HUES48 (cell line): ENCODE measurements around the gene THAP6.

Source experiments
- H3K27ac ChIP-seq: one replicate; pipeline ENCODE4 v1.7.0; 2013; ENCODE audit warnings: low read depth, low read length, inconsistent platforms
- H3K27me3 ChIP-seq: 2 replicates; pipeline ENCODE4 v1.6.1; 2013; ENCODE audit warnings: mild to moderate bottlenecking, low read length; ENCODE audit not compliant: control insufficient read depth, insufficient read depth
- H3K36me3 ChIP-seq: 2 replicates; pipeline ENCODE4 v1.6.1; 2013; ENCODE audit warnings: low read length; ENCODE audit not compliant: control insufficient read depth, insufficient read depth
- H3K4me1 ChIP-seq: 2 replicates; pipeline ENCODE4 v1.6.1; 2013; ENCODE audit warnings: mild to moderate bottlenecking, low read length; ENCODE audit not compliant: control insufficient read depth, insufficient read depth
- H3K4me3 ChIP-seq: 2 replicates; pipeline ENCODE4 v1.5.1; 2013; ENCODE audit warnings: mild to moderate bottlenecking, low read depth, low read length
- H3K9ac ChIP-seq: 2 replicates; pipeline ENCODE4 v1.6.1; 2013; ENCODE audit warnings: mild to moderate bottlenecking, low read depth, low read length, moderate library complexity
- H3K9me3 ChIP-seq: 2 replicates; pipeline ENCODE4 v1.6.1; 2013; ENCODE audit warnings: low read length; ENCODE audit not compliant: control insufficient read depth, insufficient read depth

The THAP6 gene, protein sequence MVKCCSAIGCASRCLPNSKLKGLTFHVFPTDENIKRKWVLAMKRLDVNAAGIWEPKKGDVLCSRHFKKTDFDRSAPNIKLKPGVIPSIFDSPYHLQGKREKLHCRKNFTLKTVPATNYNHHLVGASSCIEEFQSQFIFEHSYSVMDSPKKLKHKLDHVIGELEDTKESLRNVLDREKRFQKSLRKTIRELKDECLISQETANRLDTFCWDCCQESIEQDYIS

DNA sequence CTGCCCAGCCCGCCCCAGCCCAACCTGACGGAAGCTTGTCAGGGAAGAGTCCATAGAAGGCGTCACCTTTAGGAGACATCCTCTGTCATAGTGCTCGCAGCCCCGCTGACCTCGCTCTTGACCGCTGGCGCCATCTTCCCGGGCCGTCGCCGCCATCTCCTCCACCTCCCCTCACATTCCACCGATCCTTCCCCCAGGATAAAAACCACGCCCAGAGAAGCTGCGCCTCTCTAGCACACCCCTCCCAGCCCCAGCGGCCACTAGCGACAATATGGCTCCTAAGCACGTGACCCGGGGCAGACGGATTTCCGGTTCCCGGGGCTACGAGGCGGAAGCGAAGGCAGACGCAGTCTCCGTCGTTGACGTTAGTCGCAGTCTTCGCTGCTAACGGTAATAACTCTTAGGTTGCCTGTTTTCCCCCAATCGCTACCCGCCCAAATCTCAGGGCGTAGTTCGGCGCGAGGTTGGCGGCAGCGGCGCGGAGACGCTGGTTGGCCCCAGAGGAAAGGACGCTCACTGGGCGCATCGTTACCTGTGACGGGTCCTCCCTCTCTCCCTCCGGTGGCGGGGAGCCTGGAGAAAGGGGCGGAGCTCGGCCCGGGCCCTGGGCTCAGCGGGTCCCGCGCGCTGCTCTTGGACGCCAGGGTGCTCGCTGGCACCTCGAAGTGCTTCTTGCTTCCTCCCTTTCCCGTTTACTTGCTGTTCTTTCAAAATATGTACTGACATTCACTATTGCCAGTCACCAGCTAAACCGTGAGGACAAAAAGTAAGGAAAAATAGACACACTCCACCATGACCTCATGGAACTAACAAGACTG is at the start of gene THAP6, which contains the start of gene RCHY1:
THAP6 (plus strand) TSS at position 343 of the 818 bp plus-strand sequence. CDS start 980 bp downstream, outside the sequence.
RCHY1 (minus strand) TSS at position 273 of the 818 bp plus-strand sequence; CDS start at position 156, 117 bp downstream.
- Histone ChIP-seq H3K4me3 (peak within 1 kb of the TSS; percentile 83), H3K27ac (peak within 1 kb of the TSS; percentile 95), H3K27me3 (no peaks in the 10 kb centered on the region), H3K36me3 (peaks cover 26% of the 10 kb centered on the region), H3K4me1 (peaks cover 34% of the 10 kb centered on the region), H3K9ac (peak within 1 kb of the TSS; percentile 85), H3K9me3 (no peaks in the 10 kb centered on the region)

DNA sequence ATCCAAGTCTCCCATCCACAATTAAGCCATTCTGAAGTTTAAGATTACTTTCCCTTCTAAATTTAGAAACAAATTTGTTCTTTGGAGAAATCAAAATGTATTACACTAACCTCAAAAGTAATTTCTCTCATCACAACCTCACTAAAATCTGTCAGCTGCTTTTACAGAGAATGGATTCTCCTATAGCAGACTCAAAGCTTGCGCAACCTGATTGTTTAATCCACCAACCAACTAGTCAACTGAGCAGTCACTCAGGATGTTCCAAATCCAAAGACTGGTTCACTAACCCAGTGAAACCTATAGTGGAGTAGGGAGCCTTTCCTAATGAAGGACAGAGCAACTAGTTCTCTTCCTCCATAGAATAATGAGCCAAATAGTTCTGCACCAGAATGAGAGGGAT is 44.4 kb upstream of the THAP6 start:
- H3K9me3 ChIP-seq, result no peaks in the 10 kb centered on the region
- H3K4me3 ChIP-seq, result no peak overlapping the region
- H3K27me3 ChIP-seq, result no peaks in the 10 kb centered on the region
- H3K27ac ChIP-seq, result no peak overlapping the region
- H3K9ac ChIP-seq, result no peak overlapping the region
- H3K4me1 ChIP-seq, result no peaks in the 10 kb centered on the region
- H3K36me3 ChIP-seq, result no peaks in the 10 kb centered on the region

DNA sequence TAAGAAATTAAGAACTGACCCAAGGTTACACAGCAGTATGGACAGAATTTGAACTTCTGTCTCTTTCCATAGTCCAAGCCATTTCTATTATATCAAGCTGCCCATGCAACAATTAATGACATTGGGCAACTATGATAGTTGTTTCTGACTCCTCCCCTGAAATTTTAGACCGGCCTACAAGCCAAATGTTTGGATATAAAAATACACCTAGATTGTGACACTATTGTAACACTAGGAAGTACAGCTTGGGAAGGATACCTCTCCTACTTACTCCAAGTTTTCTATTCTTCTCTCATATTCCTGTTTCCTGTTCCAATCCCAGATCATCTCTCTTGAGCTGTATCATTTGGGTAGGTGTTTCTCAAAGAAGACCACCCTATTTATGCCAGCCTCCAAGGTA is 43.5 kb upstream of the THAP6 start:
- Histone ChIP-seq H3K27me3 (no peaks in the 10 kb centered on the region), H3K9me3 (no peaks in the 10 kb centered on the region), H3K27ac (no peak overlapping the region), H3K4me3 (no peak overlapping the region), H3K36me3 (no peaks in the 10 kb centered on the region), H3K4me1 (no peaks in the 10 kb centered on the region), H3K9ac (no peak overlapping the region)

DNA sequence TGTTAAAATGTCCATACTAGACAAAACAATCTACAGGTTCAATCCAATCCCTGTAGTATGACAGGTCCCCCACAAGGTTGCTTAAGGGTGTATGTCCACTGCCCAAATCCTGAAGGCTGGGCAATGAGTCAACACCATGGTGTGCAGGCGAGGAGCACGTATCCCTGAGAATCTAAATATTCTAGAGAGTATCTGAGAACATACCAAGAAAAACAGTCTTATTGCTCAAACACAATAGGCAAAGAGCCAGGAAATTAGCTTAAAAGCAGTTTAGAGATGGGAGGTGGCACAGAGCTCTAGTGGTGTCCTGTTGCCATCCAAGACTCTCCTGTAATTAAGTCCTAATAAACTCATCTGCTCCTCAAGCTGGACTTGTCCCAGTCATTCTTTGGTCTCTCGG is 37.1 kb upstream of the THAP6 start:
- Histone ChIP-seq H3K36me3 (peaks cover 30% of the 10 kb centered on the region), H3K27ac (no peak overlapping the region), H3K4me3 (no peak overlapping the region), H3K4me1 (no peaks in the 10 kb centered on the region), H3K27me3 (no peaks in the 10 kb centered on the region), H3K9me3 (no peaks in the 10 kb centered on the region), H3K9ac (no peak overlapping the region)

DNA sequence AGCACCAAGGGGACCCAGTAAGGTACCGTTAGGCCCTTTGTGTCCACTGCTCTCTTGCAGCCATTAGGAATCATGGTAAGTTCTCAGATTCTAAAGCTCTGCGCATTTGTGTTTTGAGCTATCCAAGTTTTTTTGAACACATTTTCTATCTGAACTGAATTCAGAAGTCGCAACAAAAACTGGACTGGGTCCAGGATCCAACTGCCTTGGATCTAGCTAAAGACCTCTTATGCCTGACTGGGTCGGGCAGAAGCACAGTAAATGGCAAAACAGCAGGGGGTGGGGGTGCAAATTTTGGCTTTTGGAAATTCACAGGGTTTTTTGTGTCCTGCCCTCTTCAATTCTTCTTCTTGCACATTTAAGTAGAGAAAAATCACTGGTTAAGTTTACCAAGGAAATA is 30.1 kb upstream of the THAP6 start:
- no peak overlapping the region for H3K27ac ChIP-seq
- no peak overlapping the region for H3K4me3 ChIP-seq
- H3K4me1 ChIP-seq, result peaks cover 7% of the 10 kb centered on the region; the same call in 1 of the 2 replicates
- peaks cover 75% of the 10 kb centered on the region for H3K36me3 ChIP-seq
- no peak overlapping the region for H3K9ac ChIP-seq
- H3K9me3 ChIP-seq, result no peaks in the 10 kb centered on the region
- H3K27me3 ChIP-seq, result no peaks in the 10 kb centered on the region

DNA sequence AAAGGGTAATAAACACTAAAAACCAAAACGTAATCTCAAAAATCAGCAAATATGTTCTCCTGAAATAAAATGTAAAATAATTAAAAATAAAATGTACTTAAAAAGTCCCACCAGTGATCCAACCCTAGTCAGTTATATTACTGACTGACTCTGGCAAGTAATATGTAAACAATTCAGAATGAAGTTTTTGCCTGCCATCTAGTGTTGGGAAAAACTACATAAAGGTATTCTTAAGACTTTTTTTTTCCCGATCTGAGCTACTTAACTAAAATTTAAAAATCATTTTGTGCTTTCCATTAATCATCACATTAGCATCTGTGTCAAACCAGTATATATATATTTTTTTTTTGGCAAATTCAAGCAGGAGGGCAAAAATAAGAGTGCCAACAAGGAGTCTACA is 24.1 kb upstream of the THAP6 start:
- Histone ChIP-seq H3K9me3 (no peaks in the 10 kb centered on the region), H3K27ac (no peak overlapping the region), H3K36me3 (peaks cover 76% of the 10 kb centered on the region), H3K4me1 (peaks cover 7% of the 10 kb centered on the region; the same call in 1 of the 2 replicates), H3K4me3 (no peak overlapping the region), H3K27me3 (no peaks in the 10 kb centered on the region), H3K9ac (no peak overlapping the region)

DNA sequence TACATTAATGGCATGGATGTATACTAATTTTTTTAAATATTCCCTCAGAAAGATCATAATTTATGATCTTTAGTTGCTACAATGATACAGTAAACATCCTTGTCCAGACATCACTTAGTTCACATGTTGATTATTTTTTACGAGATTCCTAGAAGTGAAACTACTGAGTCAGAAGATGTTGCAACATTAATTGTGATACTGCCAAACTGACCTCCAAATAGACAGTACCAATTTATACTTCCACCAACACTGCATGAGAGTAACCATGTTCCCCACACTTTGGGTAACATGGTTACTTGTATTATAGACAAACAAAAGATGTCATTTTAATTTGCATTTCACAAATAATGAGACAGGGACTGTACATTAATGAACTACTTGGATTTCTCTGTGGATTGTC is 19.7 kb upstream of the THAP6 start:
- H3K4me3 ChIP-seq, result no peak overlapping the region
- H3K9ac ChIP-seq, result no peak overlapping the region
- H3K9me3 ChIP-seq, result no peaks in the 10 kb centered on the region
- H3K27ac ChIP-seq, result no peak overlapping the region
- H3K36me3 ChIP-seq, result peaks cover 73% of the 10 kb centered on the region
- no peaks in the 10 kb centered on the region for H3K27me3 ChIP-seq
- H3K4me1 ChIP-seq, result no peaks in the 10 kb centered on the region

DNA sequence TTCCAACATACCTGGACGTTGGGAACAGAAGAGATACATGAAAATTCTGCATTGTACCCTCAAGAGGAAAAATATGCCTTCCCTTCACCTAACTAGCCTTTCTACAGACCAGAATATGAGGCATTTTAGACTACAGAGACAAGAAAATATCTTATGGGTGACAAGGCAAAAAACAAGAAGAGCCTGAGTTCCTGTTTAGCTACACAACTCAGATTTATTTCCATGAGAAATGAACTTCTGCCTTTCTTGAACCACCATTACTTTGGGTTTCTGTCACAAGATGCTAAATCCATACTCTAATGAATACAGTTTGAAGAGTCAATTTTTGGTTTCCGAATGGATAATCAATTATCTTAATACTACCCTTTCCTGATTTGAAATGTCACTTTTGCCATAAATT is 18.8 kb upstream of the THAP6 start:
- Histone ChIP-seq H3K27me3 (no peaks in the 10 kb centered on the region), H3K36me3 (peaks cover 72% of the 10 kb centered on the region), H3K4me1 (no peaks in the 10 kb centered on the region), H3K9me3 (no peaks in the 10 kb centered on the region), H3K27ac (no peak overlapping the region), H3K9ac (no peak overlapping the region), H3K4me3 (no peak overlapping the region)

DNA sequence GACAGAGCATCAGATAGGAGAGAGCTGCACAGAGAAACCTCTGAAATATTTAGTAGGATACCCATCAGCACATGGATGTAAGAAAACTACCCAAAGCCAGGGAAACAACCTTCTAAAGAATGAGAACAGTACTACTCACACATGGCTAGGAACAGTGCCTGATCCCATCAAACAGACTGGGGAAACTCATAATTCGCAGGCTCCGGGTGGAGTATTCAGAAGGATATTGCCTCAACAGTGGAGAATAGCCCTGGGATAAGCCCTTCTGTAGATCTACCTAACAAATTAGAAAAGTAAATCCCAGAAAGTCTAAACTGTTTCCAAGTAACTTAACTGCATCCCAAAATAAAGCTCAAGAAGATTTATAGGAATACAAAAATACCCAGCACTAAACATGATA is 17.9 kb upstream of the THAP6 start:
- Histone ChIP-seq H3K36me3 (peaks cover 63% of the 10 kb centered on the region), H3K27ac (no peak overlapping the region), H3K9ac (no peak overlapping the region), H3K4me3 (no peak overlapping the region), H3K4me1 (no peaks in the 10 kb centered on the region), H3K9me3 (no peaks in the 10 kb centered on the region), H3K27me3 (no peaks in the 10 kb centered on the region)

DNA sequence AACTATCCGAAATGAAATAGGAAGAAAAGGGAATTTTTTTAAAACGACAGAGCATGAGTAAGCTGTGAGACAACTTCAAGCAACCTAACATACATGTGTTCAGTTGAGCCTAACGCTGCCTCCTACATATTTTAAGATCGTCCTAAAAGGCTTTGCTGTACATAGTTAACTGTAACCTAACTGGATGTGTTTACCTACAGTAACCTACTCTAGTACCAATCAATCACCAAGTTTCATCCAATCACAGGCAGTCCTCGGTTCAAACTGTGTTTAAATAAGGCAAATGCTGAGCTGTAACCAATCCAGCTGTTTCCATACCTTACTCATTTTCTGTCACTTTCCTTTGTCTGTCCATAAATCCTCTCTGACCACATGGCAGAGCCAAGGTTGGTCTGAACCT is 17.1 kb upstream of the THAP6 start:
- H3K4me1 ChIP-seq, result no peaks in the 10 kb centered on the region
- no peaks in the 10 kb centered on the region for H3K9me3 ChIP-seq
- H3K9ac ChIP-seq, result no peak overlapping the region
- no peak overlapping the region for H3K27ac ChIP-seq
- peaks cover 56% of the 10 kb centered on the region for H3K36me3 ChIP-seq
- no peaks in the 10 kb centered on the region for H3K27me3 ChIP-seq
- no peak overlapping the region for H3K4me3 ChIP-seq

DNA sequence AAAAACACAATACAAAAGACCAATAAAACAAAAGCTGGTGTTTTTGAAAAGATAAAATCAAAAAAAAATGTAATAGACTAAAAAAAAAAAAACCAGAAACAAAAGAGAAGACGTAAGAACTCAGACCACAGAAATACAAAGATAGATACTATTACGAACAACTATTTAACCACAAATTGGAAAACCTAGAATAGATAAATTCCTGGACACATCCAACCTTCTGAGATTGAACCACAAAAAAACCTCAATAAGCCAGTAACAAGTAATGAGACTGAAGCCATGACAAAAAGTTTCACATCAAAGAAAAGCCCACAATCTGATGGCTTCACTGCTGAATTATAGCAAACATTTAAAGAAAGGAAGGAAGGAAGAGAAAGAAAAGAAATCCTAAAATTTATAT is 16.2 kb upstream of the THAP6 start:
- Histone ChIP-seq H3K4me3 (no peak overlapping the region), H3K27ac (no peak overlapping the region), H3K9me3 (no peaks in the 10 kb centered on the region), H3K27me3 (no peaks in the 10 kb centered on the region), H3K9ac (no peak overlapping the region), H3K4me1 (no peaks in the 10 kb centered on the region), H3K36me3 (peaks cover 54% of the 10 kb centered on the region)
